Panc1 (cell line): ENCODE measurements around the gene SDK1. TPM values are rescaled to one million over a fixed set of nuclear protein-coding genes. Genes with fewer than 3 reads are reported as not detected.

Experiments used
- ATAC-seq: fragments of 200-7000 bp; cut with Tn5 transposase; 2 replicates; pipeline ENCODE4 v1.9.1; 2020; ENCODE audit warnings: mild to moderate bottlenecking, moderate library complexity
- BruUV-seq: library from RNA; stranded (reverse); fragments of 400-500 nt; replicated peaks from 2 replicates; lab custom pipeline; 2021; lab: Mats Ljungman, UMichigan
- CTCF ChIA-PET: fragments of 300-600 bp; sonication (Branson Sonifier 250); formaldehyde crosslinking; loops from one replicate; lab custom pipeline; 2022; ENCODE audit warnings: antibody characterized with exemption; lab: Charles Lee
- POLR2A ChIA-PET: fragments of 300-600 bp; sonication (Branson Sonifier 250); formaldehyde crosslinking; loops from one replicate; lab custom pipeline; 2022; ENCODE audit warnings: antibody characterized with exemption; lab: Charles Lee
- DNase-seq: peaks from one replicate; pipeline ENCODE4 v3.0.0-alpha.2; 2010; ENCODE audit warnings: low read depth, low spot score
- H3K27ac ChIP-seq: 2 replicates; pipeline ENCODE4 v1.5.1; 2011; ENCODE audit warnings: mild to moderate bottlenecking, low read length, inconsistent platforms
- H3K27me3 ChIP-seq: fragments of 200-500 bp; sonication (Bioruptor generic); 2 replicates; pipeline ENCODE4 v1.6.0; 2014; ENCODE audit warnings: low read length, inconsistent platforms; ENCODE audit not compliant: control insufficient read depth, insufficient read depth
- H3K36me3 ChIP-seq: fragments of 200-500 bp; sonication (Bioruptor generic); 2 replicates; pipeline ENCODE4 v1.5.1; 2014; ENCODE audit warnings: inconsistent platforms, mild to moderate bottlenecking, low read length, moderate library complexity; ENCODE audit not compliant: control insufficient read depth, insufficient read depth
- H3K4me1 ChIP-seq: 2 replicates; pipeline ENCODE4 v1.5.1; 2011; ENCODE audit warnings: inconsistent platforms, mild to moderate bottlenecking, low read length, moderate library complexity; ENCODE audit not compliant: control insufficient read depth, insufficient read depth
- H3K4me3 ChIP-seq, 2 experiments: 2 replicates each; pipeline ENCODE4 v1.5.1; 2011 to 2012; ENCODE audit warnings: low read depth in 2 of 2, low read length in 2 of 2, mild to moderate bottlenecking in 2 of 2, inconsistent platforms in 1 of 2, moderate library complexity in 1 of 2
- H3K9me3 ChIP-seq: fragments of 200-500 bp; sonication (Bioruptor generic); 2 replicates; pipeline ENCODE4 v1.5.1; 2014; ENCODE audit warnings: low read depth, mild to moderate bottlenecking, inconsistent platforms, low read length, moderate library complexity; ENCODE audit not compliant: control insufficient read depth, insufficient read depth
- CTCF ChIP-seq: fragments of 450-650 bp; IDR thresholded peaks from 2 replicates; pipeline ENCODE4 v1.5.1; 2017; ENCODE audit warnings: mild to moderate bottlenecking
- POLR2AphosphoS5 ChIP-seq: IDR thresholded peaks from 2 replicates; pipeline ENCODE4 v1.6.1; 2012; ENCODE audit warnings: mild to moderate bottlenecking, low read depth, low read length, moderate library complexity
- SIN3A ChIP-seq: IDR thresholded peaks from 2 replicates; pipeline ENCODE4 v1.6.1; 2012; ENCODE audit warnings: low read depth, mild to moderate bottlenecking, low read length, moderate library complexity, borderline replicate concordance; ENCODE audit not compliant: insufficient read depth
- TCF7L2 ChIP-seq: IDR thresholded peaks from 2 replicates; pipeline ENCODE4 v1.6.1; 2011; ENCODE audit warnings: mild to moderate bottlenecking, low read depth, low read length, inconsistent platforms
- in situ Hi-C: cut with HindIII; loops from 2 replicates; pipeline ENCODE4 v1.10.0; 2016; ENCODE audit warnings: low sequenced_read_pairs, low pct_unique_long_range_greater_than_20kb
- intact Hi-C: fragments of 100-400 bp; cut with micrococcal nuclease; formaldehyde crosslinking; loops from one replicate; pipeline ENCODE4 v1.10.0; 2022; ENCODE audit not compliant: unreplicated experiment
- total RNA-seq: library from RNA; stranded (reverse); gene quantifications from one replicate; pipeline ENCODE4 v1.2.1, GENCODE V29; 2021; ENCODE audit not compliant: unreplicated experiment
- TF ChIP-seq, protein P1 (sequence below), 2 experiments: IDR thresholded peaks; 2 replicates each; pipeline ENCODE4 v1.6.1; 2011 to 2012; ENCODE audit warnings: low read depth in 2 of 2, control low read depth in 1 of 2, low read length in 1 of 2, mild to moderate bottlenecking in 1 of 2, moderate library complexity in 1 of 2; ENCODE audit not compliant: insufficient read depth in 1 of 2

Gene SDK1
- total RNA-seq, 1 experiment from 2014 or later: 47.4 TPM

GRCh38 chr7:4080954-4081353, 779.9 kb downstream of the SDK1 start:
- H3K9me3 ChIP-seq: no peaks in the 10 kb centered on the region
- in situ Hi-C loops (no loop called here), intact Hi-C loops (no loop called here)
- CTCF ChIA-PET: no interaction called here
- H3K36me3 ChIP-seq: no peaks in the 10 kb centered on the region
- no peak overlapping the region for H3K27ac ChIP-seq
- BruUV-seq: TSS peak; percentile 48
- POLR2A ChIA-PET: no interaction called here
- DNase-seq (no peak), ATAC-seq (no peak)
- no peak overlapping the region for H3K4me3 ChIP-seq
- TF ChIP-seq SIN3A: no peak
- no peak for TF ChIP-seq CTCF
- no peak for TF ChIP-seq POLR2AphosphoS5
- TF ChIP-seq, protein P1, sequence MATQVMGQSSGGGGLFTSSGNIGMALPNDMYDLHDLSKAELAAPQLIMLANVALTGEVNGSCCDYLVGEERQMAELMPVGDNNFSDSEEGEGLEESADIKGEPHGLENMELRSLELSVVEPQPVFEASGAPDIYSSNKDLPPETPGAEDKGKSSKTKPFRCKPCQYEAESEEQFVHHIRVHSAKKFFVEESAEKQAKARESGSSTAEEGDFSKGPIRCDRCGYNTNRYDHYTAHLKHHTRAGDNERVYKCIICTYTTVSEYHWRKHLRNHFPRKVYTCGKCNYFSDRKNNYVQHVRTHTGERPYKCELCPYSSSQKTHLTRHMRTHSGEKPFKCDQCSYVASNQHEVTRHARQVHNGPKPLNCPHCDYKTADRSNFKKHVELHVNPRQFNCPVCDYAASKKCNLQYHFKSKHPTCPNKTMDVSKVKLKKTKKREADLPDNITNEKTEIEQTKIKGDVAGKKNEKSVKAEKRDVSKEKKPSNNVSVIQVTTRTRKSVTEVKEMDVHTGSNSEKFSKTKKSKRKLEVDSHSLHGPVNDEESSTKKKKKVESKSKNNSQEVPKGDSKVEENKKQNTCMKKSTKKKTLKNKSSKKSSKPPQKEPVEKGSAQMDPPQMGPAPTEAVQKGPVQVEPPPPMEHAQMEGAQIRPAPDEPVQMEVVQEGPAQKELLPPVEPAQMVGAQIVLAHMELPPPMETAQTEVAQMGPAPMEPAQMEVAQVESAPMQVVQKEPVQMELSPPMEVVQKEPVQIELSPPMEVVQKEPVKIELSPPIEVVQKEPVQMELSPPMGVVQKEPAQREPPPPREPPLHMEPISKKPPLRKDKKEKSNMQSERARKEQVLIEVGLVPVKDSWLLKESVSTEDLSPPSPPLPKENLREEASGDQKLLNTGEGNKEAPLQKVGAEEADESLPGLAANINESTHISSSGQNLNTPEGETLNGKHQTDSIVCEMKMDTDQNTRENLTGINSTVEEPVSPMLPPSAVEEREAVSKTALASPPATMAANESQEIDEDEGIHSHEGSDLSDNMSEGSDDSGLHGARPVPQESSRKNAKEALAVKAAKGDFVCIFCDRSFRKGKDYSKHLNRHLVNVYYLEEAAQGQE (IDR thresholded peaks at IDR 0.05; ENCODE audit: insufficient read depth in 1 of 2, low read depth in 2 of 2, low read length in 1 of 2): no peak
- TF ChIP-seq TCF7L2: no peak
- no peaks in the 10 kb centered on the region for H3K27me3 ChIP-seq
- no peaks in the 10 kb centered on the region for H3K4me1 ChIP-seq

DNA sequence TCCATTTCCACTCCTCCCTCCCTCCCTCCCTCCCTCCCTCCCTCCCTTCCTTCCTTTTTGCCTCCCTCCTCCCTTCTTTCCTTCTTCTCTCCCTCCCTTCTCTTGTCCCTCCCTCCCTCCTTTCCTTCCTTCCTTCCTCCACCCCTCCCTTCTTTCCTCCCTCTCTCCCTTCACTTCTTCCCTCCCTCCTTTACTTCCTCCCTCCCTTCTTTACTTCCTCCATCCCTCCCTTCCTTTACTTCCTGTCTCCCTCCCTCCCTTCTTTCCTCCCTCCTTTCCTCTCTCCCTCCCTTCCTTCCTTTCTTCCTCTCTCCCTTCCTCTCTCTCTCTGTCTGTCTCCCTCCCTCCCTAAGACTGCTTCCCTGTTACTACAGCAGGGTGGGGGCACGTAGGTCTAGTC, 782.5 kb downstream of the SDK1 start:
- no peak for ATAC-seq
- in situ Hi-C loops (no loop called here), intact Hi-C loops (no loop called here)
- Histone ChIP-seq H3K36me3 (no peaks in the 10 kb centered on the region), H3K9me3 (no peaks in the 10 kb centered on the region), H3K4me1 (no peaks in the 10 kb centered on the region), H3K27me3 (no peaks in the 10 kb centered on the region), H3K4me3 (no peak overlapping the region), H3K27ac (no peak overlapping the region)
- CTCF ChIA-PET: no interaction called here
- POLR2A ChIA-PET: no interaction called here
- BruUV-seq: no TSS peak
- TF ChIP-seq POLR2AphosphoS5: no peak
- no peak for DNase-seq

DNA sequence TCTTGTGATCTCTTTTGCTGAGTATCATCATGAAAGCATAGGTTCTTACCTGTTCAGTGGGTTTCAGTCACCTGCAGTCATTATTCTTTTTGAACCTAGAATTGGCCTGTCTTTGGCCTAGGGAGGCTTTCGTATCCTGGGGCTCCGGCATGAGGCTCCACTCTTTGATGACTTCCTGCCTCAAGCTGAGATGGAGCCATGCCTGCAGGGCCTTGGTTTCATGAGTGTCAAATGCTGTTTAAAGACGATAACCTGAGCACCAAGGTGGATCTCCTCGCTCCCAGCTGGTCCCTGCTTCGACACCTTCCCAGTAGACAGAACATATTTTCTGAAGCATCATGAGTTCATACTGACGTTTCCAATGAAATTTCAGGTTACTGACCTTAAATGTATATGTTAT, 783.2 kb downstream of the SDK1 start:
- ChIA-PET CTCF (no interaction called here), POLR2A (no interaction called here)
- Histone ChIP-seq H3K4me1 (no peaks in the 10 kb centered on the region), H3K4me3 (no peak overlapping the region), H3K27ac (no peak overlapping the region), H3K9me3 (no peaks in the 10 kb centered on the region), H3K27me3 (no peaks in the 10 kb centered on the region), H3K36me3 (no peaks in the 10 kb centered on the region)
- ATAC-seq (no peak), DNase-seq (no peak)
- in situ Hi-C loops: no loop called here
- TF ChIP-seq CTCF: no peak
- TF ChIP-seq TCF7L2: no peak
- TF ChIP-seq, protein P1 (IDR thresholded peaks at IDR 0.05; ENCODE audit: insufficient read depth in 1 of 2, low read depth in 2 of 2, low read length in 1 of 2): no peak
- TF ChIP-seq SIN3A: no peak
- TF ChIP-seq POLR2AphosphoS5: no peak
- no TSS peak for BruUV-seq
- intact Hi-C loops: no loop called here
